HG02588 (cell line): ENCODE data around the gene ACBD6.
"Not testable (repeated sequence)": the region's sequence is repeated elsewhere in the genome, so short reads cannot be mapped to it uniquely, and the experiment has no call there.

Source experiments
- ATAC-seq: cut with Tn5 transposase; IDR thresholded peaks from one replicate; pipeline ENCODE4 v1.9.1; 2021; ENCODE audit warnings: mild to moderate bottlenecking, moderate library complexity; ENCODE audit not compliant: unreplicated experiment

ACBD6 gene

DNA sequence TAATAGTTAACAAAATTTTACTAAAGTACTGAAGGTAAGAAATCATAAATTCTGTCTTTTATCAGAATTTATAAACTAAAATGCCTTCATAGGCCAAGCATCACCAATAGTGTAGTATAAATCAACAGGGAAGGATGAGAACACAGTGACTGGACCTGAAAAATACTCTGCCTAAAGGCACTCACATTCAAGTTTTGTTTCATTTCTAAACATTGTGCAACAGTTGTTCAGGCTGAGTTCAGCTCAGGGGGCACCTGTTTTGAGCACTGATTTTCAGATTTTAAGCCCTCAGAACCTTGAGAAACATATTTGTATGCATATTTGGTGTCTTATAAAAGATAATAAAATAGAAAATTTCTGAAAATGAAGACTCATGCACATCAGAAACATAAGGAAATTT is 12.4 kb downstream of the ACBD6 start:
- no peak for ATAC-seq

DNA sequence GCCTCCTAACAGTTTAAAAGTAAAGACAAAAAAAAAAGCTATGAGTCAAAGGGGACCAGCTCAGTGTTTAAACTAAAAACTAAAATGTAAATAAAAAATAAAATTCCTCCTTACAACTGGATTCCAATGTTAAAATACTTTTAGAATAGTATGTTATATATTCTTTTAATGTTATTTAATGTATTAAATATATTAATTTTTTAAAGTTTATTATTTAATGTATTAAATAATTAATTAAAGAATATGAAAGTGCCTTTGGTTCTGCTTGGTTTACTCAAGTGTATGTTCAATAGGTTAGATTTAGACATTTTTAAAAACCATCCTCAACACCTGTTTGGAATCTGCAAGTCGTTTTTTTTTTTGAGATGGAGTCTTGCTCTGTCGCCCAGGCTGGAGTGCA is 13.1 kb downstream of the ACBD6 start:
- no peak for ATAC-seq

- ATAC-seq, result no peak
These were observed 13.7 kb downstream of the ACBD6 start for GRCh38 chr1:180488661-180489060.

DNA sequence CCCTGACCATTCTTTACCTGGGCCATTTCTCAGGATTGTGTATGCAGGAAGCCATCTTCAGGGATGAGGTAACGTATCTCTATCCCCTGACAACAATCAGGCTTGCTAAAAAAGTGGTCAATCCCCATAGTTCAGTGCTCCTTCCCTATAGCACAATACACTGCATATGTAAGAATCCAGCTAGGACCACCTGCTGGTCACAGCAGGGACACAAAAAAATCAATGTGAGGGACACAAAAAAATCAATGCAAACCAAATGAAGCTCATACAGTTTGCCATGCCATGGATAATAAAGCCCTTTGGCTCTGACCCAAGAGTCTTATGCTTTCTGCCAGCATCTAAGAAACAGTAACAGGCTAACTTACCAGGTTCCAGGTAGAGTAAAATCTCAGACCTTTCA is 16.3 kb downstream of the ACBD6 start:
- no peak for ATAC-seq

- no peak for ATAC-seq
These were observed 17.9 kb downstream of the ACBD6 start for GRCh38 chr1:180484490-180484889.

DNA sequence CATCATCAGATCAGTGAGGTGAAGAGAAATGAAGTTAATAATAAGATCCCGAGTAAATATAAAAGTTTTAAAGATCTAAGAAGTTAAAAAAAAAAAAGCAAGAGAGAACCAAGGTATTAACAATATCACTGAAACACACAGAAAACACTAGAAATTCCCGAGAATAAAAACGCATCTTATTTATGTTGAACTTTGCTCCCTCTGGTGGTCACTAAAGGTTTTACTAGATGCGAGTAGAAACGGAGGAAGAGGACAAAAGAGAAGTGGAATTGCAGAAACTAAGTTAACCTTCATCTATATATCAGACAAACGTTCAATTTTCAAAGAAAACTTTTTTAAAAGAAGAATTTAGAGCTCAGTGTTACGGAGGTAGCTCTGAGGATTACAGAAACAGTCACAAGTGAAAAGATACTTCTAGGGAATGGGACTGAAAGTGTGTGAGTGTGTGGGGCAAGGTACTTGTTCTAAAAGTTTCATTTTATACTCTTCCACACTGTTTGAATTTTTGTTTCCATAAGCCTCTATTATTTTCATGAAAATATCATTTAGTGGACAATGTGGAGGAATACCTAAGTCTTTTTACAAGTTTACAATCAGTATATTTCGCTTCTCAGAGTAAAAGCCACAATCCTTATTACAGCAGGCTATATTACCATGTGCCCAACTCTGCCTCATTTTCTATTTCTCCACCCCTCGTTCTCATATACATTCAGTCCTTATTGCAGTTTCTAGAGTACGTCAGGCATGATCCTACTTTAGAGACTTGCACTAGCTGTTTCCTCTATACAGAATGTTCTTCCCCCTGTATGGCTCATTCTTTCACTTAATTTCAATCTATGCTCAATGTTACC is 19.7 kb downstream of the ACBD6 start:
- ATAC-seq, result no peak

DNA sequence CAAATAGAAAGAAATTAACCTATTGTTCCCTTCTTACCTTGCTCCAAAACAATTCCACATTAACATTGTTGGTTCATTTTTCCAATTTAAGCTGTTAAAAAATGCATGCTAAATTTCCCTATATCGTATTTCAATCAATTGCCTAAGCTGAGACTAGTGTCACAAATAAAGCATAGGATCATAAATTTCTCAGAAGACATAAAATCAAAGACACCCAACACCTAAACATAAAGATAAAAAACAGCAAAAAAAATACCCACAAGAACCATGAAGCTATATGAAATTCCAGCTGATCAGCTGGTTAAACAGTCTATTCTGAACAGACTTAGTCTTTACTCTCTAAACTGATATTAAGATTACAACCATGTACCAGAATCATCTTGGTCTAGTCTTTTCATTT is 32.3 kb downstream of the ACBD6 start:
- no peak for ATAC-seq

DNA sequence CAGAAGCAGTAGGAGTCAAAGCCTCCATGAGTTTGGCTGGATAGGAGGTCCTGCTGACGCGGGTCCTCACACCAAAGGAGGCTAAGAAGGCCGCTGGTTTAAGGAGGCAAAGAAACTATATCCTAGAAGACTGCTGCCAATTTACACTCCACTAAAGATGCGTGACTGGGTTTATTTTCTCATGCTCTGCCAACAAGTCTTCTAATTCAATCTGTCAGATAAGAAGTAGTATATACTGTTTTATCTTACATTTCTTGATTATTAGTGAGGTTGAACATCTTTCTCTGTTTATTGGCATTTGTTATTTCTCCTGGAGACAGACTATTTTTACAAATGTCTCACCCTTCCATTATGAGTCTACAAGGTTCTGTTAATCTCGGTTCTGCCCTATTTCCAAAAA is 34.1 kb downstream of the ACBD6 start:
- ATAC-seq, result no peak

DNA sequence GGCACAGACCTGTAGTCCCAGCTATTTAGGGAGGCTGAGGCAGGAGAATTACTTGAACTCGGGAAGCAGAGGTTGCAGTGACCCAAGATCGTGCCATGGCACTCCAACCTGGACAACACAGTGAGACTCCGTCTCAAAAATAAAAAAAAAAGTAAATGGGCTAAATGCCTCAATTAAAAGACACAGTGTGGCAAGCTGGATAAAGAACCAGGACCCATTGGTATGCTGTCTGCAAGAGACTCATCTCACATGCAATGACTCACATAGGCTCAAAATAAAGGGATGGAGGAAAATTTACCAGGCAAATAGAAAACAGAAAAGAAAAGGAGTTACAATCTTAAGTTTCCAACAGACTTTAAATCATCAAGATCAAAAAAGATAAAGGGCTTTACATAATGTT is 40.3 kb downstream of the ACBD6 start:
- no peak for ATAC-seq

DNA sequence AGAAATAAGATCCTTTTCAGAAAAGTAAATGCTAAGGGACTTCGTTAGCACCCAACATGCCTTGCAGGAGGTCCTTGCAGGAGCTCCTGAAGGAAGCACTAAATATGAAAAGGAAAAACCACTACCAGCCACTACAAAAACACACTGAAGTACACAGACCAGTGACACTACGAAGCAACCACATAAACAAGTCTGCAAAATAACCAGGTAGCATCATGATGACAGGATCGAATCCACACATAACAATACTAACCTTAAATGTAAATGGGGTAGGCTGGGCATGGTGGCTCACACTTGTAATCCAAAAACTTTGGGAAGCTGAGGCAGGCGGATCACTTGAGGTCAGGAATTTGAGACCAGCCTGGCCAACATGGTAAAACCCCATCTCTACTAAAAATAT is 40.7 kb downstream of the ACBD6 start:
- not testable (repeated sequence) for ATAC-seq

DNA sequence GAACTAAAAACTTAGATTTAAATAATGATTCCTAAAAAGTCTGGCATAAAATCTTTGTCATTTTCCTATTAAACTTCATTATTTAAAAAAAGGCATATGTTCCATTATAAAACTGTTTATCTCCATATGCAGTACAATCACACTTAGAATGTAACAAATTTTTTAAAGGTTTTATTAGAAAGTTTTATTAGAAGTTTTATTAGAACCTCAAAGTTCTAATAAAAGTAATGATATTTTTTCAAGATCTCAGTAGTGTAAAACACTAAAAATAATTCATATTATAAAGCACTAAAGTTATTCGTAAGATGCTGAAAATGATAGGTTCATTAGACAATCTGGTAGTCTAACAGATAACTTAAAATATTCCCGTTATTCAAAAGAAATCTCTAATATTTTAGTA is 43.6 kb downstream of the ACBD6 start:
- no peak for ATAC-seq

- ATAC-seq, result no peak
These were observed 46.2 kb downstream of the ACBD6 start for GRCh38 chr1:180456191-180456590.

- ATAC-seq, result no peak
These were observed 50.9 kb downstream of the ACBD6 start for GRCh38 chr1:180451504-180451903.

DNA sequence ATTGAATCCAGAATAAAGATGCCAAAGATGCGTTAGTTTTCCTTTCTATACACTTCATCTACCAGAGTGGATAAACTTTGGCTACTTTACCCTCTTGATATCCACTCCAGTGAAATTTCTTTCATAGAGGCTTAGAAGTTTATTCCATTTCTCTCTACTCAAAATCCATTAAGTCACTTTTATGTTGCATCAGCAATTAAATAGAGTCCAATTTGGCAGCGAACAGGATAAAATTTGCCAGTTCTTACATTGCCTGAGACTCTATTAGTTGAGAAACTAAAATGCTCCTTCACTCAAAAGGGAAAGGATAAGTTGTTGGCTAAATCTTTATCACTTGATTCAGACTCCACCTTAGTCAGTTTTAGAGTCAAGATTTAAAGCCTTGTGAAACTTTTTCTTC is 57.9 kb downstream of the ACBD6 start:
- ATAC-seq, result no peak

DNA sequence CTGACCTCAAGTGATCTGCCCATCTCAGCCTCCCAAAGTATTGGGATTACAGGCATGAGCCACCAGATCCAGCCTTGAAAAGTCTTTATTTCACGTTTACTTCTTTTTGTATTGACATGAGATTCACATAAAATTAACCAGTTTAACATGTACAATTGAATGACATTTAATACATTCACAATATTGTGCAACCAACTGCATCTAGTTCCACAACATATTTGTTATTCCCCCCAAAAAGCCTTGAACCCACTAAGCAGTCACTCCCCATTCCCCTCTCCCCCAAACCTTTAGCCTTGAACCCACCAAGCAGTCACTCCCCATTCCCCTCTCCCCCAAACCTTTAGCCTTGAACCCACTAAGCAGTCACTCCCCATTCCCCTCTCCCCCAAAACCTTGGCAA is 62.0 kb downstream of the ACBD6 start:
- ATAC-seq, result no peak

DNA sequence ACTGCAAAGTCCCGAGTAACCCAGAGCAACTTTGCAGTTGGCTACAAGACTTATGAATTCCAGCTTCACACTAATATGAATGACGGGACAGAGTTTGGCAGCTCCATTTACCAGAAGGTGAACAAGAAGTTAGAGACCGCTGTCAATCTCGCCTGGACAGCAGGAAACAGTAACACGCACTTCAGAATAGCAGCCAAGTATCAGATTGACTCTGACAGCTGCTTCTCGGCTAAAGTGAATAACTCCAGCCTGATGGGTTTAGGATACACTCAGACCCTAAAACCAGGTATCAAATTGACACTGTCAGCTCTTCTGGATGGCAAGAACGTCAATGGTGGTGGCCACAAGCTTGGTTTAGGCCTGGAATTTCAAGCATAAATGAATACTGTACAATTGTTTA is 66.8 kb downstream of the ACBD6 start:
- no peak for ATAC-seq

DNA sequence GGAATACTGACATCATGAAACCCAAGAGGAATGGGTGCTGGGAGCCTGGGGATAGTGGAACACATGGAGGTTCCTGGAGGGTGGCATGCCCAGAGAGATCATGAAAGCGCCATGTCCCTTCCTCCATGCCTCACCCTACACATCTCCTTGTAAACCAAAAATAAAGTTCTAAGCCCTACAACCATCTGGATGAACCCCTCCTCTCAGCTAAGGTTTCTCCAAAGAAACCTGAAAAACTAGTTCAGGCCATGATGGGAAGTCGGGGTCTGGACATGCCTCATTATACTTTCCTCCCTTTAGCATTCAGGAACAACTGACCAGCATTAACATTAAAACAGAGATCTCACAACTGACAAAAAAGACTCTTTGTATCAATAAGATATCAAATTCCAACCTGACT is 68.5 kb downstream of the ACBD6 start:
- ATAC-seq, result no peak

DNA sequence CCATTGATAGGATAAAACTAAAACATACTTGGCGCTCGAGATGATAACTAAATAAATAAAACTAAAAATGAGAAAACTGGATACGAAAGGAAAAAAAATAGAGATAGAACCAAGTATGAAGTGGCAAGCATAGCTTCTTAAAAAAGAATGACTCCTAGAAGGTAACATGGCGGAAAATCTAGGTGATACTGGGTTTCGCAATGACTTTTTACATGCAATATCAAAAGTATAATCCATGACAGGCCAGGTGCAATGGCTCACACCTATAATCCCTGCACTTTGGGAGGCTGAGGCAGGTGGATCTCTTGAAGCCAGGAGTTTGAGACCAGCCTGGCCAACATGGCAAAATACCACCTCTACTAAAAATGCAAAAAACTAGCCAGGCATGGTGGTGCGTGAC is 70.7 kb downstream of the ACBD6 start:
- no peak for ATAC-seq

- no peak for ATAC-seq
These were observed 73.3 kb downstream of the ACBD6 start for GRCh38 chr1:180428782-180429695.

- ATAC-seq, result no peak
These were observed 76.4 kb downstream of the ACBD6 start for GRCh38 chr1:180425952-180426351.

DNA sequence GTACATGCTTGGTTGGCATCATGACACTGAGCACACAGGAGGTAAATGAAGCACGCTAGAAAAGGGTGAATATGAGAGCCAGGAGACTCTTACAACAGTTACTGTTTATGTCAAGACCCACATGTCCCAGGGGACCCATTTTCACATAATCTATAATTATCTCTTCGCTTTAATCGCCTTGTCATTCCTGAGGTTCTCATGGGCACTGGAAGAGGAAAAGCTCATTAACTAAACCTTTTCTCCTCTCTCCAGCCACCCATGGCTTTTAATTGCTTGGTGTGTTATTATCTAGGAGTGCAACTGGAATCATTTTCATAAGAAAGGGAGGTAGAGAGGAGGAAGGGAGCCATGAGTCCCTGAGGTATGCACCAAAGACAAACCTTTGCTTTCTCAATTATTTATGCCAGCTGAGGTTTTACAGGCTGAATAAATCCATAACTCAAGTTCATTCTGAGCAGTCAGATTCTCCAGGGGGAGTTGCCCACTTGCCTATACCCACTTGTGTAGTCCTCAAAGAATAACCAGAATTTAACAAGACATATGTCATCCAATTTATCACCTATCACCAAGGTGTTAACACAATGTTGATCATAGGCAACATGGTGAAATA is 77.4 kb downstream of the ACBD6 start:
- no peak for ATAC-seq

- ATAC-seq, result no peak
These were observed 80.8 kb downstream of the ACBD6 start for GRCh38 chr1:180421614-180422013.
